Endodermal cell (in vitro differentiated cells): ENCODE measurements around the gene ZNF750. TPM values are rescaled to one million over a fixed set of nuclear protein-coding genes. Genes with fewer than 3 reads are reported as not detected.

Experiments
- DNase-seq: peaks from one replicate; pipeline ENCODE4 v3.0.0-alpha.2; 2017
- H3K27ac ChIP-seq: 2 replicates; pipeline ENCODE4 v1.5.1; 2013; ENCODE audit warnings: mild to moderate bottlenecking, low read depth, low read length, moderate library complexity
- H3K27me3 ChIP-seq: 2 replicates; pipeline ENCODE4 v1.6.1; 2013; ENCODE audit warnings: mild to moderate bottlenecking, low read length, moderate library complexity; ENCODE audit not compliant: insufficient read depth, control insufficient read depth, poor library complexity, severe bottlenecking
- H3K36me3 ChIP-seq: 2 replicates; pipeline ENCODE4 v1.7.0; 2013; ENCODE audit warnings: mild to moderate bottlenecking, low read length, moderate library complexity; ENCODE audit not compliant: control insufficient read depth, insufficient read depth
- H3K4me1 ChIP-seq: one replicate; pipeline ENCODE4 v1.7.0; 2013; ENCODE audit warnings: low read length; ENCODE audit not compliant: control insufficient read depth, insufficient read depth
- H3K4me3 ChIP-seq: 2 replicates; pipeline ENCODE4 v1.5.1; 2013; ENCODE audit warnings: mild to moderate bottlenecking, low read length, moderate library complexity
- H3K9ac ChIP-seq: 2 replicates; pipeline ENCODE4 v1.6.1; 2013; ENCODE audit warnings: mild to moderate bottlenecking, low read length, moderate library complexity; ENCODE audit not compliant: poor library complexity, severe bottlenecking; ENCODE audit errors: extremely low read depth
- H3K9me3 ChIP-seq: 2 replicates; pipeline ENCODE4 v1.6.1; 2013; ENCODE audit warnings: mild to moderate bottlenecking, low read length, moderate library complexity; ENCODE audit not compliant: control insufficient read depth
- H3K27ac Mint-ChIP-seq: 2 replicates; pipeline ENCODE4 v1.8.0; 2020; ENCODE audit warnings: mixed read lengths
- H3K27me3 Mint-ChIP-seq: 2 replicates; pipeline ENCODE4 v1.8.0; 2021; ENCODE audit warnings: mild to moderate bottlenecking, mixed read lengths; ENCODE audit not compliant: insufficient read depth
- H3K36me3 Mint-ChIP-seq: 2 replicates; pipeline ENCODE4 v1.8.0; 2020; ENCODE audit warnings: low read depth, mixed read lengths
- H3K4me1 Mint-ChIP-seq: 2 replicates; pipeline ENCODE4 v1.8.0; 2020; ENCODE audit warnings: mixed read lengths
- H3K4me3 Mint-ChIP-seq: 2 replicates; pipeline ENCODE4 v1.8.0; 2020; ENCODE audit warnings: mild to moderate bottlenecking, moderate library complexity, mixed read lengths
- H3K9me3 Mint-ChIP-seq: 2 replicates; pipeline ENCODE4 v1.8.0; 2020; ENCODE audit warnings: mild to moderate bottlenecking, mixed read lengths
- CTCF ChIP-seq: fragments of 200-600 bp; sonication (generic); conservative IDR thresholded peaks from 2 replicates; pipeline ENCODE4 v1.5.0; 2021; ENCODE audit warnings: antibody characterized with exemption, mild to moderate bottlenecking
- WGBS, 2 experiments: methylation state at CpG; one replicate each; pipeline versions ENCODE4 v1.1.5 to v1.1.7; 2013; ENCODE audit warnings: missing lambda C conversion rate in 2 of 2, mixed read lengths in 1 of 2; ENCODE audit not compliant: insufficient coverage in 1 of 2, insufficient read length in 1 of 2; 5-methylcytosine and 5-hydroxymethylcytosine counted together
- total RNA-seq, 2 donors: library from RNA; stranded (reverse); fragmentation: NEBNext Ultra II Directional in 1 of 2; extraction: Animal tissue kit (Norgen Biotek cat#: 25700) in 1 of 2; gene quantifications; 2 replicates in 1 of 2; 3 replicates in 1 of 2; pipeline ENCODE4 v1.2.1, GENCODE V29; 2021

The ZNF750 gene
- total RNA-seq, 2 donors from 2014 or later, result not detected

DNA sequence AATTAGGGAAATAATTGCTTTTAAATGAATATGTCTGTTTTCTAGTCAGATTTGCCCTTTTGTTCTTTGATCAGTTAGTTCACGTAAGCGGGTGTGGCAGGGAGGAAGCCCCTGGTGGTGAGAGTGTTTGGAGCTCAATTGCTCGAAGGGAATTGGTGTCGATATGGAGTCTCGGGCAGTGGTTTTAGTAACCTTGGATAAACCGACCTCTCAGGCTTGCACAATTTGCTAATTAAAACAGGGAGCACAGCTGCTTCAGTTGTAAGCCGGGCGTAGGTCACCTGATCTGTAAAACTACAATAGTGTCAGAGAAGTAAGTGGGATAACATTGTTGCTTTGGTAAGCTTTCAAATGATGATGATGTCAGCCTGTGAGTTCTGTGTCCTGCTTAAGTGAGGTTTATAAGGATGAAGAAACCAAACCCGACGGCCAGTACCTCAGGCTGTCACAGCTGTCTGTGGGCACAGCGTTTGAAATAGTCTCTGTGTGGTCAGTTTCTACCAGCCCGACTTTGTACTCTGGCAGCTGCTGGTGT, 2.9 kb downstream of the ZNF750 start:
- DNase-seq, result peak; percentile 67
- peaks cover 11% of the 10 kb centered on the region for H3K4me1 Mint-ChIP-seq
- no peak overlapping the region for H3K9ac ChIP-seq
- 91 to 93% methylated on average over 10 to 12 of the region's 12 CpGs for WGBS, 2 experiments
- no peaks in the 10 kb centered on the region for H3K9me3 ChIP-seq
- no peak overlapping the region for H3K4me3 Mint-ChIP-seq
- TF ChIP-seq CTCF, result peak; percentile 63
- no peaks in the 10 kb centered on the region for H3K27me3 ChIP-seq
- H3K9me3 Mint-ChIP-seq, result no peaks in the 10 kb centered on the region
- no peaks in the 10 kb centered on the region for H3K27me3 Mint-ChIP-seq
- H3K27ac Mint-ChIP-seq, result no peak overlapping the region
- peaks cover 15% of the 10 kb centered on the region for H3K36me3 ChIP-seq
- H3K27ac ChIP-seq, result no peak overlapping the region
- H3K36me3 Mint-ChIP-seq, result peaks cover 10% of the 10 kb centered on the region
- H3K4me3 ChIP-seq, result no peak overlapping the region
- H3K4me1 ChIP-seq, result no peaks in the 10 kb centered on the region

- H3K4me1 Mint-ChIP-seq, result peaks cover 11% of the 10 kb centered on the region
- H3K27ac ChIP-seq, result peak overlapping the region; percentile 8
- peaks cover 18% of the 10 kb centered on the region for H3K36me3 ChIP-seq
- no peaks in the 10 kb centered on the region for H3K27me3 Mint-ChIP-seq
- H3K27me3 ChIP-seq, result no peaks in the 10 kb centered on the region
- H3K9me3 ChIP-seq, result no peaks in the 10 kb centered on the region
- H3K4me1 ChIP-seq, result no peaks in the 10 kb centered on the region
- H3K4me3 ChIP-seq, result no peak overlapping the region
- H3K4me3 Mint-ChIP-seq, result no peak overlapping the region
- DNase-seq, result peak; percentile 76
- H3K9me3 Mint-ChIP-seq, result no peaks in the 10 kb centered on the region
- no peak for TF ChIP-seq CTCF
- H3K27ac Mint-ChIP-seq, result peak overlapping the region; percentile 58
- H3K9ac ChIP-seq, result no peak overlapping the region
- H3K36me3 Mint-ChIP-seq, result peaks cover 10% of the 10 kb centered on the region
- 94 to 95% methylated on average over 20 to 28 of the region's 28 CpGs for WGBS, 2 experiments
These were observed 3.9 kb downstream of the ZNF750 start for GRCh38 chr17:82835766-82836512.

GRCh38 chr17:82835122-82835521, 4.7 kb downstream of the ZNF750 start:
- H3K27me3 Mint-ChIP-seq, result no peaks in the 10 kb centered on the region
- no peak for TF ChIP-seq CTCF
- H3K9me3 Mint-ChIP-seq, result no peaks in the 10 kb centered on the region
- H3K4me1 ChIP-seq, result no peaks in the 10 kb centered on the region
- 93 to 96% methylated on average over 6 to 9 of the region's 9 CpGs for WGBS, 2 experiments
- DNase-seq, result peak; percentile 47
- no peak overlapping the region for H3K27ac Mint-ChIP-seq
- H3K4me3 Mint-ChIP-seq, result no peak overlapping the region
- H3K4me3 ChIP-seq, result no peak overlapping the region
- H3K36me3 Mint-ChIP-seq, result peaks cover 10% of the 10 kb centered on the region
- H3K36me3 ChIP-seq, result peaks cover 18% of the 10 kb centered on the region
- H3K27ac ChIP-seq, result no peak overlapping the region
- no peaks in the 10 kb centered on the region for H3K27me3 ChIP-seq
- no peak overlapping the region for H3K9ac ChIP-seq
- H3K4me1 Mint-ChIP-seq, result peaks cover 9% of the 10 kb centered on the region
- H3K9me3 ChIP-seq, result no peaks in the 10 kb centered on the region
